GM21423 (cell line): ENCODE measurements around the gene RND2.

Experiments
- ATAC-seq: cut with Tn5 transposase; IDR thresholded peaks from one replicate; pipeline ENCODE4 v1.9.1; 2021; ENCODE audit warnings: mild to moderate bottlenecking, moderate library complexity; ENCODE audit not compliant: unreplicated experiment

RND2 gene

DNA sequence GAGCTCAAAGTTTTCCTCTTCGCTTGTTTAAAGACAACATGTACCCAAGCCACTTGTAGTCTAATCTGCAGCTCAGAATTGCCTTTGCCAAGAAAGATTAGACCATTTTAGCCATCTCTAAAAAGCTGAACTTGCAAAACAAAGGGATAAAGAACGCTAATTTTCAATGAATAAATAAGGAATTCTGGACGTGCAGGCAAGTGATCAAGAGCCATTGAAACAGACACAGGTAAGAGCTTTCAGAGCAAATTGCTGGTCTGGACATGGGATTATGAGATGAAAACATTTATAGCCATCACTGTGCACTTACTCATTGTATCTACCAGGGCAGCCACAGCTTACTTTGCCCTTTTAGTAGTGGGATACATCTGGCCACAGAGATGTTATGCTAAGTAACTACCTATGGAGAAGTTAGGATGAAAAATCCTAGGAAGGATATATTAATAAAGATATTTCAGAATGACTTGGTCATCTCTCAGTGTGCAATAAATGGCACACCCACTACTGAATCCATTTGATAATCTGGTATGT is 44.4 kb downstream of the RND2 start:
- no peak for ATAC-seq

DNA sequence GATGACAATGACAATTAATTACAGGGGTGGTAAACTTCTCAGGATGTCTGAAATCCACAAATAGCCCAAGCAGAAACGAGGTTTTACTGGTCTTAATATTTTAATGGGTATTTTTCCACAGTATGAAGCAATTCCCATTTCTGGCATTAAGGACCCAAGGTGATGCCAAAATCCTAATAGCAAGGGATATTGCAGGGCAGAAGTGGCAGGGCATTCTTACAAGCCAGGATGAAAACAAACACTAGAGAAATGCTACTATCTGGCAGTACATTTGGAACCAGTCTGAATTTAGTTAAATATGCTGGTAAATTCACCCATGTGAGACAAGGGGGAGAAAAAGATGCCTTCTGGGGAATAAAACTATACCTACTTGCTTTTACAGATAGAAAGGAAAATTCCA is 45.2 kb downstream of the RND2 start:
- ATAC-seq, result no peak

- ATAC-seq, result no peak
Measured at GRCh38 chr17:43070872-43071271, 45.8 kb downstream of the RND2 start.

DNA sequence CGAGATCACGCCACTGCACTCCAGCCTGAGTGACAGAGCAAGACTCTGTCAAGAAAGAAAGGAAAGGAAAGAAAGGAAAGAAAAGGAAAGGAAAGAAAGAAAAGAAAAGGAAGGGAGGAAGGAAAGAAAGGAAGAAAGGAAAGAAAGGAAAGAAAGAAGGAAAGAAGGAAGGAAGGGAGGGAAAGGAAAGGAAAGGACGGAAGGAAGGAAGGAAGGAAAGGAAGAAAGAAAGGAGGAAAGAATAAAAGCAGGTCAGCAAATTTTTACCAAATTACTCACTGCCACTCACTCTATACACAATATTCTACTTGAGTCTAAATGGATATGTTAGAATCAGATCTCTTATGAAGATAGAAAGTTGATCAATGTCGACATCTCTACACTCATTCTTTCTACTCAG is 49.8 kb downstream of the RND2 start:
- no peak for ATAC-seq

GRCh38 chr17:43079641-43080302 is 54.7 kb downstream of the RND2 start:
- no peak for ATAC-seq
